ENCODE measurements around the gene GUCY1A1.

- TF ChIP-seq SP1 (IDR thresholded peaks at IDR 0.05; ENCODE audit: low read depth) (no peak), CTCF (IDR thresholded peaks at IDR 0.05 in 2 of 3, conservative IDR thresholded peaks at IDR 0.05 in 1 of 3; ENCODE audit: borderline replicate concordance in 1 of 3, insufficient read depth in 1 of 3, low read depth in 2 of 3, low read length in 2 of 3) (no peak), EZH2 (IDR thresholded peaks at IDR 0.05) (no peak), REST (IDR thresholded peaks at IDR 0.05; ENCODE audit: low read depth) (no peak), POLR2AphosphoS5 (IDR thresholded peaks at IDR 0.05; ENCODE audit: low read depth, low read length) (no peak), POLR2A (IDR thresholded peaks at IDR 0.05; ENCODE audit: borderline replicate concordance, extremely low read depth, insufficient read depth, insufficient read length) (no peak)
These were observed 55.7 kb downstream of the GUCY1A1 start for GRCh38 chr4:155722336-155722735.

All from HCT116 (cell line).